Measurements from ENCODE around the gene EMP2. TPM values are rescaled to one million over a fixed set of nuclear protein-coding genes. Genes with fewer than 3 reads are reported as not detected.
A peak's percentile ranks its signal among the peaks of the same experiment; 100 is the strongest.

The EMP2 gene
- total and polyA plus RNA-seq, 3 donors from 2014 or later, result 9.3 to 18.4 (median 13.1) TPM

DNA sequence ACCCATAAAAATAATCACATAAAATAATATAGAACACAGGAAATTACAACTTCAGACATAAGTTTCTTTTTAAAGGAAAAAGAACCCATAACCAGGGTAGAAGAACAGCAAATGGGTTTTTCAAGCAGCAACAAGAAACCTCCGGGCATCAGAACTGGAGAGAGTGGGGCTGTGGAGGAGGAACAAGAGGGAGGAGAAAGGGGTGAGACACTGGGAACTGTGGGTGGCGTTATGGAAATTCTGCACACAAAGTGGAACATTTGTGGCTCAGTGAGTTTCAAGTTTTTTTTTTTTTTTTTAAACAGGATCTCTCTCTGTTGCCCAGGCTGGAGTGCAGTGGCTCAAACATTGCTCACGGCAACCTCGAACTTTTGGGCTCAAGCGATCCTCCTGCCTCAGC is 22.6 kb downstream of the EMP2 start:
- no peak overlapping the region for H3K4me3 ChIP-seq
- 78 to 86% methylated on average over 5 of the region's 5 CpGs for WGBS, 2 donors
- no peak for DNase-seq
- no peaks in the 10 kb centered on the region for H3K36me3 ChIP-seq (ENCODE audit: low read depth, missing control alignments)
- H3K4me1 ChIP-seq, result peaks cover 17% of the 10 kb centered on the region
- H3K9me3 ChIP-seq, result no peaks in the 10 kb centered on the region
- H3K27me3 ChIP-seq, result no peaks in the 10 kb centered on the region
- TF ChIP-seq, protein P1, sequence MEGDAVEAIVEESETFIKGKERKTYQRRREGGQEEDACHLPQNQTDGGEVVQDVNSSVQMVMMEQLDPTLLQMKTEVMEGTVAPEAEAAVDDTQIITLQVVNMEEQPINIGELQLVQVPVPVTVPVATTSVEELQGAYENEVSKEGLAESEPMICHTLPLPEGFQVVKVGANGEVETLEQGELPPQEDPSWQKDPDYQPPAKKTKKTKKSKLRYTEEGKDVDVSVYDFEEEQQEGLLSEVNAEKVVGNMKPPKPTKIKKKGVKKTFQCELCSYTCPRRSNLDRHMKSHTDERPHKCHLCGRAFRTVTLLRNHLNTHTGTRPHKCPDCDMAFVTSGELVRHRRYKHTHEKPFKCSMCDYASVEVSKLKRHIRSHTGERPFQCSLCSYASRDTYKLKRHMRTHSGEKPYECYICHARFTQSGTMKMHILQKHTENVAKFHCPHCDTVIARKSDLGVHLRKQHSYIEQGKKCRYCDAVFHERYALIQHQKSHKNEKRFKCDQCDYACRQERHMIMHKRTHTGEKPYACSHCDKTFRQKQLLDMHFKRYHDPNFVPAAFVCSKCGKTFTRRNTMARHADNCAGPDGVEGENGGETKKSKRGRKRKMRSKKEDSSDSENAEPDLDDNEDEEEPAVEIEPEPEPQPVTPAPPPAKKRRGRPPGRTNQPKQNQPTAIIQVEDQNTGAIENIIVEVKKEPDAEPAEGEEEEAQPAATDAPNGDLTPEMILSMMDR (IDR thresholded peaks at IDR 0.05), result no peak
- TF ChIP-seq POLR2A (IDR thresholded peaks at IDR 0.05), result no peak
- intact Hi-C loops (cut with DNase I; ENCODE audit: low total_unique reads), result no loop called here
- H3K27ac ChIP-seq, result peak overlapping the region; percentile 32 to 58

DNA sequence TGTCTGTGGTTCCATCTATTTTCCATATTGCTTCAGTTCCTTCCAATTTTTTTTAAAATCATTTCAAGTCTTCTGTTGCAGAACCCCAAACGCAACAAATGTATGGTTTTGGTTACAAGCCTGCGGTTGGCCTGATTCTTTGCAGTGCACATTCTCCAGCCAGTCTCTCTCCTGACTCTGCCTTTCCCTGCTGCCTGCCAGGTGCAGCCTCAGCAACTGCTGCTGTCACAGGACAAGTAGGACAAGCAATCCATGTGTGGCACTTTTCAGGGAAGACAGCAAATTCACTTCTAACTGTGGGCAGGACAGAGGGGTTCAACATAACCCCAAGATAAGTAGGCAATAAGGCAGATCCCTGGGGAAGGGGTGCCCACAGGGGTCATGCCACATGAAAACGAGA is 24.2 kb downstream of the EMP2 start:
- 83 to 98% methylated on average over 3 of the region's 3 CpGs for WGBS, 2 donors
- TF ChIP-seq, protein P1 (IDR thresholded peaks at IDR 0.05), result no peak
- no peak for TF ChIP-seq POLR2A (IDR thresholded peaks at IDR 0.05)
- Histone ChIP-seq H3K36me3 (ENCODE audit: low read depth, missing control alignments) (no peaks in the 10 kb centered on the region), H3K4me3 (no peak overlapping the region), H3K4me1 (peaks cover 17% of the 10 kb centered on the region), H3K27ac (no peak overlapping the region), H3K27me3 (no peaks in the 10 kb centered on the region), H3K9me3 (no peaks in the 10 kb centered on the region)
- intact Hi-C loops (cut with DNase I; ENCODE audit: low total_unique reads), result no loop called here
- DNase-seq, result no peak

DNA sequence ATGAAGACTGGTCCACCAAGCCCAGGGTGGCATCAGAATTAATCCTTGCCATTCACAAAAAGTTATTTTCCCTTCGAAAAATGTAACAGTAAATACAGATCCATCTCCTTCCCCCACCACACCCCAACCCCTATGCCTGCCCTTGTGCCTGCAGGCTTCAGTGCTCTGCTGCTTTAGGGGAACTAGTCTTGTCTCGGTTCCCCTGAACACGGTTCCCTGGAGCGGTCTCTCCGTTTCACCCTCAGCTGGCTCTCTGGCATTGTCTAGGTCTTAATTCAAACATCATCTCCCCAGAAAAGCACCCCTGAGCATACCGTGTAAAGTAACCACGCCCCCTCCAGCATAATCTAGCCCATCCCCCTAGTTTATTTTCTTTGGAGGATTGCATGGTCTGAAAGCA is 25.8 kb downstream of the EMP2 start:
- H3K4me3 ChIP-seq, result no peak overlapping the region
- no peaks in the 10 kb centered on the region for H3K27me3 ChIP-seq
- DNase-seq, result no peak
- H3K36me3 ChIP-seq (ENCODE audit: low read depth, missing control alignments), result no peaks in the 10 kb centered on the region
- H3K4me1 ChIP-seq, result peaks cover 15% of the 10 kb centered on the region
- WGBS, 2 donors, result 83 to 86% methylated on average over 7 of the region's 7 CpGs
- no peaks in the 10 kb centered on the region for H3K9me3 ChIP-seq
- TF ChIP-seq POLR2A (IDR thresholded peaks at IDR 0.05), result no peak
- TF ChIP-seq, protein P1 (IDR thresholded peaks at IDR 0.05), result no peak
- intact Hi-C loops (cut with DNase I; ENCODE audit: low total_unique reads), result no loop called here
- no peak overlapping the region for H3K27ac ChIP-seq

DNA sequence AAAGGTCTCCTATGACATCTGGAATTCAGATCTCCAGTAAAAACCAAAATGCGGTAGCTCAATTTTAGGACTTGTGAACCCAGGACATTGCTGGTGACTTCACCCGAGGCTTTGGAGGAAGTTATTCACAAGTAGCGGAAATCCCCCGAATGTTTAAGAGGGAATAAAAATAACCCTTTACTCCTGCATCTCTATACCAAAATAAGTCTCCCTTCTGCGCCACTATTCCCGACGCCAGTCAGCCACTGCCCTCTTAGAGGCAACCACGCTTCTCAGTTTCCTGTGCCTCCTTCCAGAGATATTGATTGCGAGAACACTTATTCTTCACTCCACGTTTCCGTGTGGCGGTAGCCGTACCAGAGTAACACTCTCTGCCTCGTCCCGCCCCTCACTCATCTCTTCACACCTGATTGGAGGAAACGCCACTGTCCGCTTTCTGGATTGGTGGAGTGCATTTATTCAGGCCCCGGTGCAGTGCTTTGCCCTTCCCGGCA is 27.4 kb downstream of the EMP2 start:
- peaks cover 1% of the 10 kb centered on the region for H3K4me1 ChIP-seq
- H3K36me3 ChIP-seq (ENCODE audit: low read depth, missing control alignments), result no peaks in the 10 kb centered on the region
- H3K27ac ChIP-seq, result no peak overlapping the region
- TF ChIP-seq POLR2A (IDR thresholded peaks at IDR 0.05), result no peak
- H3K27me3 ChIP-seq, result no peaks in the 10 kb centered on the region
- 65% methylated on average over 19 of the region's 19 CpGs for WGBS, 2 donors
- peak; percentile 86 for DNase-seq
- H3K4me3 ChIP-seq, result peak overlapping the region; percentile 22 to 45
- intact Hi-C loops (cut with DNase I; ENCODE audit: low total_unique reads), result no loop called here
- no peaks in the 10 kb centered on the region for H3K9me3 ChIP-seq

DNA sequence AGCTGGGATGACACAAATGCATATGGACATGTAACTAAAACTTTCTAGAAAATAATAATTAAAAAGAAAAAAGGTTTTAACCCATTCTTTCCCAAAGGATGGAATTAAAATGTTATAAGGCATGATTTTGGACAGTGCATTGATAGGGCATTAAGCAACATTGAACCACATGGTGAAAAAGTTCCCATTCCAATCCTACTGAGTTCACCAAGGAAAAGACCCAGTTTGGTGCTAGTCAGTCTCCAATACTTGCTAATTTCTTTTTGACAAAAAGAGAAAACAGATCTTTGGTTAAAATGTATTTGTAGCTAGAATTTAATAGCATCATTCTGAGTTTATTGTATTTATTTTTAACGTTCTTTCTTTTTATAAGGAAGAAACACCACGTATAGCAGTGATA is 28.1 kb downstream of the EMP2 start:
- no peak for DNase-seq
- no peak overlapping the region for H3K27ac ChIP-seq
- WGBS, 2 donors, result 60 to 70% methylated on average over 2 of the region's 2 CpGs
- intact Hi-C loops (cut with DNase I; ENCODE audit: low total_unique reads), result no loop called here
- no peaks in the 10 kb centered on the region for H3K36me3 ChIP-seq (ENCODE audit: low read depth, missing control alignments)
- H3K4me1 ChIP-seq, result no peaks in the 10 kb centered on the region
- H3K9me3 ChIP-seq, result no peaks in the 10 kb centered on the region
- no peaks in the 10 kb centered on the region for H3K27me3 ChIP-seq
- H3K4me3 ChIP-seq, result no peak overlapping the region
- TF ChIP-seq, protein P1 (IDR thresholded peaks at IDR 0.05), result no peak
- no peak for TF ChIP-seq POLR2A (IDR thresholded peaks at IDR 0.05)
